Fibroblast of skin of left quadriceps (primary cell): ENCODE results near the gene AFAP1.

Experiments used
- DNase-seq, 2 experiments: peaks; one replicate each; pipeline ENCODE4 v3.0.0-alpha.2; 2013; ENCODE audit warnings: low read depth in 2 of 2

AFAP1 gene

DNA sequence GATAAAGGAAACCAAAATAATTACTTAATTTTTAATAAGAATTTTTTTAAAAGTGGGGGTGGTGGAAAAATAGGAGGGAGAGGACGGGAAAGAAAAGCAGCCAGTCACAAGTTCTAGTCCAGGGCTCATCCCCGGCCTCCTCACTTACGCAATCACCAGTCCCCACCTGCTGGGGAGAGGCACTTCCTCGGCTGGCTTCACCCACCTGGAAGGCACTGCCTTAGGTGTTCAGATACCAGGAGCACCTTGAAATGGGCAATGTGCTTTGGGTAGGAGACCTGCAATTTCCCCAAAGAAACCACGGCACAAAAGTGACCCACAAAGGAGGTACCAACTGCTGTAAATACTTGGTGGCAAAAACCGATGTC lies 23.8 kb downstream of the AFAP1 start:
- DNase-seq, result no peak

DNA sequence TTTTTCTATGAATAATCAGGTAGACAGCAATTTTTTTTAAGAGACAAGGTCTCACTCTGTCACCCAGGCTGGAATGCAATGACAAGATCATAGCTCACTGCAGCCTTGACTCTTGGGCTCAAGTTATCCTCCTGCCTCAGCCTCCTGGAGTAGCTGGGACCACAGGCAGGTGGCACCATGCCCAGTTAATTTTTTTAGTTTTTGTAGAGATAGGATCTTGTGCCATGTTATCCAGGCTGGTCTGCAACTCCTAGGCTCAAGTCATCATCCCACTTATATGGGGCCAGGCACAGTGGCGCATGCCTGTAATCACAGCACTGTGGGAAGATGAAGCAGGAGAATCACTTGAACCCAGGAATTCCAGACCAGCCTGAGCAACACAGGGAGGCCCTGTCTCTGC lies 26.8 kb downstream of the AFAP1 start:
- DNase-seq, result no peak

- peak; percentile 89 for DNase-seq
Measured at GRCh38 chr4:7910952-7911578, 28.6 kb downstream of the AFAP1 start.

DNA sequence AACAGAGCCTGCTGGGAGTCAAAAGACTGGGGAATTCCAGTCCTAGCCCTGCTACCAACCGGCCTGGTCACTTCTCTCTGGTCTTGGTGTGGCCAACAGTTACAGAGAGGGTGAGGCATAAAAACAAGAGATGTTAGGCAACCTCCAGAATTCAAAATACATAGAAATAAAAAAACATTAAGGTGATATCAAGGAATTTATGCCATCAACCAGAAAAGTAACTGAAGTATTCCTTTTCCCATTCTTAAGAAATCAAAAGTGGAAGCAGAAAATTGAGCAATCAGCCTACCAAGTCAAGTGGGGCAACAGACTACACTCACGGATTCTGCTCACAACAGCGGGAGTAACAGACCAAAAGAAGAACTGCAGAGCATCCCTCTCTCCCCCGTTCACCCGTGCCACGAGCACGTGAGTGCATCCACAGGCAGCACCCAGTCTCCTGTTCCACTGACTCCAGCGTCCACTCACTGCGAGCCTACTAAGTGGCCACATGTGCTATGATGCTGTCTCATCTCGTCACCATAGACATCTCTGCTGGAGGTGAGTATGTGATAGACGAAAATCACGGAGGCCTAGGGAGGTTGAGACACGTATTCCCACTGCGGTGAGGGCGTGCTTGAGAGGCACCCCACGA lies 29.3 kb downstream of the AFAP1 start:
- no peak for DNase-seq

GRCh38 chr4:7909463-7910262 lies 30.0 kb downstream of the AFAP1 start:
- no peak for DNase-seq

DNA sequence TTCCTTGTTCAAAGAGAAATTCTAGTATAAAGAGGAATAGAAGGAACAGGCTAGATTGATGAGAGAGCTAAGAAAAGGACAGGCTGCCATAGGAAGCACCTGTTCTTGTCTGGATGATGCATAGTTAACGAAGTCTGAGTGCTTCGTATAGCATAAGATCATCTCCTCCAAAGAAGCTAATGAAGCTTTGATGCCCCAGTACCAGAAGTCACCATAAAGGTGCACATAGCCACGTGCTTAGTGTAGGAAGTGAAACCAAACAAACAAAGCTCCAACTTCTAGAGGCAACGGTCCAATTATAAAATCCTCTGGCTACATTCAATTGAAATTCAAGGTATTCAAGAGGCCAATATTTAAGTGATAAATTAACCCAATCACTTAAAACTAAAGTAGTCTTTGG lies 31.0 kb downstream of the AFAP1 start:
- no peak for DNase-seq

GRCh38 chr4:7907142-7907541 lies 32.5 kb downstream of the AFAP1 start:
- no peak for DNase-seq

DNA sequence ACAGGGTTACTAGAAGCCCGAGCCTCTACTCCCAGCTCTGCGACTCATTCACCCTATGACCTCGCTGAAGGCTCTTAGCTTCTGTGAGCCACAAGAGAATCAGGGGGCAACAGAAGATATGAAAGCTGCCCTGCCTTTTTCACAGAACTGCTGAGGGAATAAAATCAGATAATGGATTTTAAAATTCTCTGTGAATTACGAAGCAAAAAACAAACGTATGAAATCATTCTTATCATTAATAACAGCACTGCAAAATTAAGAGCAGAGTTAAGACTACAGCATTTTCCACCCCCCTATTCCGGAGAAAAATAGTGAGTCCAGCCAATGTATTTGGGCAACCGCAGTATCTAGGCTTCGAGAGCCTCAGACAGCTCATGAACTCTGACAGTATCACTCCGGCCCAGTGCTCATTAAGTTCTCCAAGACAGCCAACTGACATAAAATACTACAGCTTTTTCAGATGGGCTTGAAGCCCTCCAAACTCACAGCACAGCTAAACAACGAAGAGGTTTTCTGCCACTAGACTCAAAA lies 33.4 kb downstream of the AFAP1 start:
- DNase-seq, result no peak

GRCh38 chr4:7904952-7905915 lies 34.4 kb downstream of the AFAP1 start:
- DNase-seq, result peak; percentile 93 to 94

DNA sequence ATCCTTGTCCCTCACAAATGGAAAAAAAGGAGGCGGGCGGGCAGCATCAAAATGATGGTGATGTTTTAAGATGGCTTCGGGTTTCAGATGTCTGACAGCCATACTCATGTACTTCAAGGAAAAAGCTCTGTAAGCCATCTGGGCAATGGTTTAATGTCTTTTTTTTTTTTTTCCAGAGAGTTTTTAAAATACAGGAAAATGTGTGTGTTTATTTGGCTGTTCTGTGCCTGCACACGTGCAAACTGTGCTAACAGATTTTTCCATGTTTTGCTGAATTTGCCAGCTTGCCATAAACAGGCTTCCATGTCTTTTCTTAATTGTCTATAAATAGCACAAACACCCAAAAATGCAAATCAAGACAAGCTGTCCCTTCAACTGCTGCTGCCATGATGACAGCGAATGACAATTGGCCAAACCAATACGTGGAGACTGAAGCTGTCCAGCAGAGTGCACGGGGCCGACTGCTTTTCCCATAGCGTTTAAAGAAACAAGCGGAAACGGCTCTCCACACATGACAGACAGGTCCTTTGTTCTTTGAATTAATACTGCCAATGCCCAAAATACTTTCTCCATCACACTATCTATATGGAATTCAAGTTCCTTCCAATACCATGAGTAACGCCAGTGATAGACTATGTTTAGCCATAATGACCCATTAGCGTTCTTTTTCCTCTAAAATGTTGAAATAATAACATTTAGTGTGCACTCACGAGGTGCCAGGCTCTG lies 35.7 kb downstream of the AFAP1 start:
- peak; percentile 74 for DNase-seq

- DNase-seq, result no peak
Measured at GRCh38 chr4:7902826-7903225, 36.8 kb downstream of the AFAP1 start.

DNA sequence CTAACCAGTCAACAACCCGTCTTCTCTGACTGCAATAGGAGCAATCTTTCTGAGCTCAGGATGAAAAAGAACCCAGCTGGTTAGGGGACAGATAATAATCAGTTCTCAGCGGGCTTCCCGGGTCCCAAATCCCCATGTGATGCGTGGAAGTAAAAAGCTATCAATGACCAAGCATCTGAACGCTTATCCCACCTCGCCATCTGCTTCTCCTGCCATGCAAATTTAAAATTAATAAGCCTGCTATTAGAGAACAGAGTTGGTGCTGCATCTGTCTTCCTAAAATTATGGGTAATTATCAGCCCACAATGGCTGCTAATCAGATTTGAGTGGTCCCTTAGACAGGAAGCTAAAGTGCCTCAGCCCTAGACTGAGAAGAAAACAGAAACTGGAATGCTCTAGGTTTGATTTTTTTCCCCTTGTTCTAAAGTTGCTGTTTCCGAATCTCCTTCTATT lies 37.5 kb downstream of the AFAP1 start:
- no peak for DNase-seq

DNA sequence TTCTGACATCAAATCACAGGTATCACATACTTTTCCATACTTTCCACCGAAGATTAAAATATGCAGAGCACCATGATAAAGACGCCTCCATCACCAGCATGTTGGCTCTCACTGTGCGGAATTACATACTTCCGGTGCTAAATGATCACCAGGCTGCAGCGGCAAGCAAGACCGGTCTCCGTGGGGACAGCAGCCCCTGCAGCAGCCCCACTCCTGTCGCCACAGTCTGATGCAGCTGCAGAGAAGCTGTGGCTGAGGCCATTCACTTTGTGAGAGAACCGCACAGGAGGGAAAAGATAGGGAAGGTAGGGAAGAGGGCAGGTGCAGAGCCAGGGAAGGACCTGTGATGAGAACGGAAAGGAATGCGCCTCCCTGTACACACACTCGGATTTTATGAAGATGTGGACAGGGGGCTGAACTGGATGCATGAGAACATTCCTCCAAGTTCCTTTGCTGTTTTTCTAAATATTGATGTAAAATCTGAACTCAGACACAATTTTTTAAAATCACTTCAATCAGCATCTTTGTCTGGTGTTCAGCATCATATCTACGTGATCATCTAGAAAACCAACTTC lies 38.3 kb downstream of the AFAP1 start:
- DNase-seq, result no peak

DNA sequence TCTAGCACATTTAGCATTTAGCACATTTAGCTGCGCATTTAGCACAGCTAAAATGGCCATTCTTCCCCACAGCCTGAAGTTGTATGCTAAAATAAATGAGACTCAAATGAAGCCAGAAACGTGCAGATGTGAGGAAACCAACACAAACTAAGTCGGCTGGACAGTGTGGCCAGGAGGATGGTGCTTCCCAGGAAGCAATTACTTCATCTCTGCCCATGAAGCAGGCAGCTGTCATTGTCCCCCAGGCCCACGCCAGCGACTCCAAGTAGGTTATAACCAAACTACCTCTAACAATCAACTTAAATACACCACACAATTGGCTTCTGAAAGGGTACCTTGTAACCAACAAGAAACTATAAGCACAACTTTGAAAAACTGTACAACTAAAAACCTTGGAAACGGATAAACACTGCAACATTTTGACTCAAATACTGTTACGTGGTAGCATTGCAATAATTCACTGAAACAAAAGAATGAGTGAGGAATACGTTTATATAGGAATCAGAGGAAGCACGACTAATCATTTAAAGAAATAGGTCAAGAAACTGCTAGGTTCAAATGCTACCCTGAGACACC lies 39.2 kb downstream of the AFAP1 start:
- DNase-seq, result no peak

- DNase-seq, result no peak
Measured at GRCh38 chr4:7899184-7899869, 40.3 kb downstream of the AFAP1 start.

- DNase-seq, result no peak
Measured at GRCh38 chr4:7898385-7898784, 41.3 kb downstream of the AFAP1 start.

- no peak for DNase-seq
Measured at GRCh38 chr4:7897811-7898210, 41.9 kb downstream of the AFAP1 start.

DNA sequence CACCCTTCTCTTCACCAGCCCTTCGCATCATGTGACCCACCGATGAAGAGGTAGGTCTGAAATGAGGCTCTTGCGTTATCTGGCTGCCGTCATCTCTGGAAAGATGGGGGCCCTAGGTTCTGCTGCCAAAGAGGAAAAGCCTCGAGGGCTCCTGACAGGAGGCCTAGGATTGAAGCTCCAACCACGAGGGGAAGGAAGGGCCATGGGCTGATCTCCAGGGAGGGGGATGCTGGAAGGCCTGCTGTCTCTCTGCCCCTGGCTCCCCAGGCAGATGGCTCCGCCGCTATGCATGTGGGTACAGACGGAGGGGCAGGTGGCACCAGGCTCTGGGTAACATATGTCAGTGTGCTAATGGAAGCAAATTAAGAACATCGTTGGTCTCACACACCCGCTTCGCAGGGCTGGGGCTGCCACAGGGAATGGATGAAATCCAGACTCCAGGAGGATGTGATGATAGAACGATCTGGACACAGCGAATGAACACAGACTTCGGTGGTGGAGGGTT lies 44.9 kb downstream of the AFAP1 start:
- DNase-seq, result no peak

DNA sequence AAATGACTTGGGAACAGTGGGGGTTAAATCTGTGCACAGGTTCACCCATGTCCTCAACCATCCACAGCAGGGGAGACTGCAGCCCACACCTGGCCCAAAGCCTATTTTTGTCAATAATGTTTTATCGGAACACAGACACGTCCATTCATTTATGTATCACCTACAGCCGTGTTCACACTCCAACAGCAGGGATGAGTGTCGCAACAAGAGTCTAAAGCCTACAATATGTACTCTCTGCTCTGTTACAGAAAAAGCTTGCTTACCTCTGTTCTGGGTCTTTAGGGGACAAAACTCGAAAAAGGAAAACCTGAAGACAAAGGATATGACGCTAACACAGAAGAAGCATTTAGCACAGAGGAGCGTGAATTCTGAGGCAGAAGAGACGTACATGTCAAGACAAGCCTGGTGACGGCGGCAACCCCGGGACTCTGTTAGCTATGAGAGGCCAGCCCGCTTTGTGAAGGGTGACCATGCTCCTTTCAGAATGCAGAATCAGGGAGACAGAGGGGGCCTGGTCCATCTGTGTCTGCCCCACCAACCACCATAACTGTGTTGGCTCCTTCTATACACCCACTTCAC lies 45.5 kb downstream of the AFAP1 start:
- DNase-seq, result no peak
